ENCODE results near the gene PCDHA6. TPM values are rescaled to one million over a fixed set of nuclear protein-coding genes. Genes with fewer than 3 reads are reported as not detected.
A peak's percentile ranks its signal among the peaks of the same experiment; 100 is the strongest.
"Not testable (repeated sequence)": the region's sequence is repeated elsewhere in the genome, so short reads cannot be mapped to it uniquely, and the experiment has no call there.

Gene PCDHA6
- total RNA-seq, 1 experiment from 2014 or later, result not detected

DNA sequence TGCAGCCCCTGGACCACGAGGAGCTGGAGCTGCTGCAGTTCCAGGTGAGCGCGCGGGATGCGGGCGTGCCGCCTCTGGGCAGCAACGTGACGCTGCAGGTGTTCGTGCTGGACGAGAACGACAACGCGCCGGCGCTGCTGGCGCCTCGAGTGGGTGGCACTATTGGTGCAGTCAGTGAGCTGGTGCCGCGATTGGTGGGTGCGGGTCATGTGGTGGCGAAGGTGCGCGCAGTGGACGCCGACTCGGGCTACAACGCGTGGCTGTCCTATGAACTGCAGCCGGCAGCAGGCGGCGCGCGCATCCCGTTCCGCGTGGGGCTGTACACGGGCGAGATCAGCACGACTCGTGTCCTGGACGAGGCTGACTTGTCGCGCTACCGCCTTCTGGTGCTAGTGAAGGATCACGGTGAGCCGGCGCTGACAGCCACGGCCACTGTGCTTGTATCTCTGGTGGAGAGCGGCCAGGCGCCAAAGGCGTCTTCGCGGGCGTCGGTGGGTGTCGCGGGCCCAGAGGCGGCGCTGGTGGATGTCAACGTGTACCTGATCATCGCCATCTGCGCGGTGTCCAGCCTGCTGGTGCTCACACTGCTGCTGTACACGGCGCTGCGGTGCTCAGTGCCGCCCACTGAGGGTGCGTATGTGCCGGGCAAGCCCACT is 39.8 kb upstream of the PCDHA6 start:
- H3K27ac ChIP-seq; POLR2A ChIA-PET (ENCODE audit: unreplicated experiment); H2AFZ ChIP-seq; H3K9me3 ChIP-seq (ENCODE audit: insufficient read depth, low read depth); CTCF ChIA-PET; H3K4me1 ChIP-seq (replicated peaks; ENCODE audit: insufficient read depth); DNase-seq; H3K4me2 ChIP-seq; H4K20me1 ChIP-seq (ENCODE audit: insufficient read depth); H3K9me2 ChIP-seq (ENCODE audit: insufficient read depth); BruUV-seq (replicated peaks); intact Hi-C loops (cut with micrococcal nuclease; ENCODE audit: unreplicated experiment); H3K79me2 ChIP-seq (ENCODE audit: low read depth); H3K36me3 ChIP-seq (ENCODE audit: low read depth); H3K4me3 ChIP-seq; H3F3A ChIP-seq (ENCODE audit: insufficient read depth, low read depth): not testable (repeated sequence)
- peaks cover 10% of the 10 kb centered on the region; the same call in 1 of the 2 replicates for H3K27me3 ChIP-seq (ENCODE audit: insufficient read depth, low read depth)

DNA sequence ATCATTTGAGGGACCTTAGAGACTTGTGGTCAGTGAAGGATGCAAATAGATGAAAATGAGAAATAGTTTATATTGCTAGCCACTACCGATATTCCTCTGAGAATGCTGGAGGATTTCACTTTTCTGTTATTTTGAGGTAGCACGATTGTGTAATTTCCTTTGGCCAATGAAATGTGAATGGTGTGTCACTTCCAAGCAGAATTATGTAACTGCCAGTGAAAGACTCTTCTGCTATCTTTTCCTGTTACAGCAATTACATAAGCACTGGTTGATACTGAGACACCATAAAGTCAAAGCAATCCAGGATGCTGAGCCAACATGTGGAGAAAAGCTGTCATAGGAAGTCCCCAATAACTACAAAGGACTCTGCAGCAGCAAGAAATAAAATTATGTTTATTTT is 36.7 kb upstream of the PCDHA6 start:
- Histone ChIP-seq H3K9me2 (ENCODE audit: insufficient read depth) (no peaks in the 10 kb centered on the region), H3K4me2 (no peak overlapping the region), H3K27me3 (ENCODE audit: insufficient read depth, low read depth) (peaks cover 10% of the 10 kb centered on the region; the same call in 1 of the 2 replicates), H2AFZ (no peak overlapping the region), H4K20me1 (ENCODE audit: insufficient read depth) (no peaks in the 10 kb centered on the region), H3K79me2 (ENCODE audit: low read depth) (no peaks in the 10 kb centered on the region), H3K27ac (no peak overlapping the region), H3K9me3 (ENCODE audit: insufficient read depth, low read depth) (peaks cover 24% of the 10 kb centered on the region), H3K4me1 (replicated peaks; ENCODE audit: insufficient read depth) (no peaks in the 10 kb centered on the region), H3F3A (ENCODE audit: insufficient read depth, low read depth) (no peaks in the 10 kb centered on the region), H3K4me3 (no peak overlapping the region), H3K36me3 (ENCODE audit: low read depth) (no peaks in the 10 kb centered on the region)
- DNase-seq, result no peak
- BruUV-seq (replicated peaks), result no TSS peak
- TF ChIP-seq, protein P1, sequence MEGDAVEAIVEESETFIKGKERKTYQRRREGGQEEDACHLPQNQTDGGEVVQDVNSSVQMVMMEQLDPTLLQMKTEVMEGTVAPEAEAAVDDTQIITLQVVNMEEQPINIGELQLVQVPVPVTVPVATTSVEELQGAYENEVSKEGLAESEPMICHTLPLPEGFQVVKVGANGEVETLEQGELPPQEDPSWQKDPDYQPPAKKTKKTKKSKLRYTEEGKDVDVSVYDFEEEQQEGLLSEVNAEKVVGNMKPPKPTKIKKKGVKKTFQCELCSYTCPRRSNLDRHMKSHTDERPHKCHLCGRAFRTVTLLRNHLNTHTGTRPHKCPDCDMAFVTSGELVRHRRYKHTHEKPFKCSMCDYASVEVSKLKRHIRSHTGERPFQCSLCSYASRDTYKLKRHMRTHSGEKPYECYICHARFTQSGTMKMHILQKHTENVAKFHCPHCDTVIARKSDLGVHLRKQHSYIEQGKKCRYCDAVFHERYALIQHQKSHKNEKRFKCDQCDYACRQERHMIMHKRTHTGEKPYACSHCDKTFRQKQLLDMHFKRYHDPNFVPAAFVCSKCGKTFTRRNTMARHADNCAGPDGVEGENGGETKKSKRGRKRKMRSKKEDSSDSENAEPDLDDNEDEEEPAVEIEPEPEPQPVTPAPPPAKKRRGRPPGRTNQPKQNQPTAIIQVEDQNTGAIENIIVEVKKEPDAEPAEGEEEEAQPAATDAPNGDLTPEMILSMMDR (conservative IDR thresholded peaks at IDR 0.05), result no peak
- no peak for TF ChIP-seq EZH2 (IDR thresholded peaks at IDR 0.05; ENCODE audit: low read depth)
- intact Hi-C loops (cut with micrococcal nuclease; ENCODE audit: unreplicated experiment), result no loop called here
- CTCF ChIA-PET, result no interaction called here
- POLR2A ChIA-PET (ENCODE audit: unreplicated experiment), result no interaction called here

DNA sequence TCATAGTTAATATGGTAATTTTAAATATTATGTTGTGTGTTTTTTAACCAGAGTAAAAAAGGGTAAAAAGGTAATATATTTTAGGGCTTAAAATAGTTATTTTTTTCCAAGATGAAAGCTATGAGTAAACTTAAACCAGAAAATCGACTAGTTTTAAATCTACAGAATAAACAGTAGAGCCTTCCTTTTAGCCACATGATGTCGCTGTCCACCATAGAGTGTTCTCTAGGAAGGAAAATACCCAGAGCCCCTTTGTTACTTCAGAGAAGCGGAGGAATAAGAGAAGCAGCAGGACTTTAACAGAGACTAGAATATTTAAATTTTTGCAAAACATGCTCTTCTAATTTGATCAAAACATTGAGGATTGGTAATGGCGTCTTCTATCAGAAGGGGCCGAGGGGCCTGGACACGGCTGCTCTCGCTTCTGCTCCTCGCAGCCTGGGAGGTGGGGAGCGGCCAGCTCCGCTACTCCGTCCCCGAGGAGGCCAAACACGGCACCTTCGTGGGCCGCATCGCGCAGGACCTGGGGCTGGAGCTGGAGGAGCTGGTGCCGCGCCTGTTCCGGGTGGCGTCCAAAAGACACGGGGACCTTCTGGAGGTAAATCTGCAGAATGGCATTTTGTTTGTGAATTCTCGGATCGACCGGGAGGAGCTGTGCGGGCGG is 33.0 kb upstream of the PCDHA6 start, which contains the start of gene PCDHA2:
Gene PCDHA2 (plus strand): TSS at position 258 of the 664 bp plus-strand sequence.
- Histone ChIP-seq H2AFZ (no peak within 1 kb of the TSS; the same call in 1 of the 2 replicates), H3K4me2 (peak within 1 kb of the TSS; percentile 20; the same call in 1 of the 2 replicates), H3K27ac (no peak within 1 kb of the TSS), H3K36me3 (ENCODE audit: low read depth) (no peaks in the 10 kb centered on the region), H4K20me1 (ENCODE audit: insufficient read depth) (no peaks in the 10 kb centered on the region), H3K79me2 (ENCODE audit: low read depth) (no peaks in the 10 kb centered on the region), H3K9me3 (ENCODE audit: insufficient read depth, low read depth) (peaks cover 19% of the 10 kb centered on the region; the same call in 1 of the 2 replicates), H3K4me3 (no peak within 1 kb of the TSS), H3K4me1 (replicated peaks; ENCODE audit: insufficient read depth) (no peaks in the 10 kb centered on the region), H3K9me2 (ENCODE audit: insufficient read depth) (no peaks in the 10 kb centered on the region; the same call in 1 of the 2 replicates), H3F3A (ENCODE audit: insufficient read depth, low read depth) (no peaks in the 10 kb centered on the region), H3K27me3 (ENCODE audit: insufficient read depth, low read depth) (peaks cover under 1% of the 10 kb centered on the region; the same call in 1 of the 2 replicates)
- ChIA-PET POLR2A (ENCODE audit: unreplicated experiment) (no interaction called here), CTCF (no interaction called here)
- intact Hi-C loops (cut with micrococcal nuclease; ENCODE audit: unreplicated experiment), result loop anchor here (1.0 kb wide), 1 partner anchor 247 kb away; no protein-coding TSS in a partner anchor
- no TSS peak for BruUV-seq (replicated peaks)
- TF ChIP-seq, protein P1 (conservative IDR thresholded peaks at IDR 0.05), result no peak
- TF ChIP-seq EZH2 (IDR thresholded peaks at IDR 0.05; ENCODE audit: low read depth), result no peak
- DNase-seq, result no peak
